NCI-H2171 (cell line): ENCODE results near the gene TIGAR.
A peak's percentile ranks its signal among the peaks of the same experiment; 100 is the strongest.

Source experiments
- DNase-seq: peaks from one replicate; lab custom pipeline; 2025; lab: John Stamatoyannopoulos, UW

TIGAR gene

DNA sequence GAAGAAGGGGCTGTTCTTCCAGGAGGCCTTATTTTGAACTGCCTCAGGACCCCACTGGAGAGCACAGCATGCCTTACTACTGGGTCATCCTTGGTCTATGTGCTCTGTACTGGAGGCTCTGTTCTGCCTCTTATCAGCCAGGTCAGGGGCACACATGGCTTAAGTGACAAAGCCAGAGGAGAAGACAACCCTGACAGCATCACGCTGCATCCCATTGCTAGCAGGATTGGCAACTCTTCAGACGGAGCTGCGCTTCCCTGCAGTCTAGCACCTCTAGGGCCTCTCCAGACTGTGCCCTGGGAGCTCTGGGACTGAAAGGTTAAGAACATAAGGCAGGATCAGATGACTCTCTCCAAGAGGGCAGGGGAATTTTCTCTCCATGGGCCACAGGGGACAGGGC is 17.3 kb upstream of the TIGAR start:
- no peak for DNase-seq

DNA sequence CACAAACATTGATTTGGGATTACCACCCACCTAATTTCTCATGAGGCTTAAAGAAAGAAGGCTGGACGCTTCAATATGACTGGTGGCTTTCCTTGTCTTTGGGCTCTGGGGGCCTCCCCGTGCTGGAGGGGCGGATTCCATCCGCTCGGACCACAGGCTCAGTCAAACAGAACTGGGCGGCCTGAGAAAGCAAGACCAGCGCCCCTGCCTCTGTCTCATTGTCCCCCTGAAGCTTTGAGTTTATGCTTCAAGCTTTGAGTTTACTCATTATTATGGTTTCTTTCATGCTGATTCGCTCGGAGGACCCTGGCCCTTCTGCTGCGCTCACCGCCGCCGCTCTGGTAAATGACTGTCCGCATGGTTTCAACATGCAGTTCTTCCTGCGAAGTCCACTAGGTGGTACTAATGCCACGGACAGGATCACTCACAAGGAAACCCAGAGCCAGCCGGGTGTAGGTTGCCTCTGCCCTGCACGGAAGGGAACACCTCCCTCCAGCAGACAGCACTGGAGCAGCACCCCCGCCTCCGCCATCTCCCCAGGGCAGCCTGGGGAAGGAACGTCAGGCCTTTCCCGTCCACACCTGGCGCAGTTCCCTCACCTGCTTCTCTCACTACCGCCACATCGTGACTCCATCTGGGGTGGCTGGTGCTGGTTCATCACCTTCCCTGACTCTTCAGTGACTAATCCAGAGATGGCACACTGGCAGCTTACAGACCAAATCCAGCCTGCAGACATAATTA is 13.2 kb upstream of the TIGAR start:
- DNase-seq = peak; percentile 92

GRCh38 chr12:4308334-4308950 is 12.6 kb upstream of the TIGAR start:
- no peak for DNase-seq

DNA sequence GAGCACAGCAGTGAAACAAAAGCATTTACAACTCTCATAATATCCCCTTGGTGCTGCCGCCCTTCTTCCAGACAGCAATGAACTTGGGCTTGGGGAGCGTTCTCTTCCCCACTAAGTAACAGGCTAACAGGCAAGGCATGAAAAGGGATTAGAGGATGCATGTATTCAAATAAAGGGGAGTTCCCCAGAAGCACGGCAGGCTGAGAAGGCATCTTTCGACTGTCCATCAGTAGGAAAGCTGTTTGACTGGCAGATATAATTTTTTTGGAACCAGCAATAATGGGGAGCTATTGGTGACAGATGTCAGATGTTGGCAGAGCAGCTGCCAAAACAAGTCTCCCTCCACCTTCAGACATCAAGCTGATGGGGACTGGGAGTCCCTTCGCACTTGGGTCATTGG is 9.2 kb upstream of the TIGAR start:
- no peak for DNase-seq

- no peak for DNase-seq
These were observed 8.8 kb upstream of the TIGAR start for GRCh38 chr12:4312251-4312650.

DNA sequence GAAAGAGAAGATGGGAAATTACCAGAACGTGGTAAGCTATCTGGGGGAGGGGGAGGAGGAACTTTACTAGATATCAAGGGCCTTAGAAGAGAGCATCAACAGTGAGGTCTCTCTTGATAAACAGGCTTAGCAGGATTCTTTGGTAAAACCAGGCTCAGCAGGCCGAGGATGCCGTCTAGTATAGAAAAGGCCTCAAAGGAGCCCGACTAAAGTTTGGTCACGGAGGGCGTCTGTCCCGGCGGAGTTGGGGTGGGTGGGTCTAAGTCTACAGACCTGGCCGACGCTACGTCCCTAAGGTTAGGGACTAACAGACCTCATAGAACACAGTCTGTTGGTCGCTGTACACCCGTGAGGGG is 538 bp upstream of the TIGAR start:
- DNase-seq = no peak

DNA sequence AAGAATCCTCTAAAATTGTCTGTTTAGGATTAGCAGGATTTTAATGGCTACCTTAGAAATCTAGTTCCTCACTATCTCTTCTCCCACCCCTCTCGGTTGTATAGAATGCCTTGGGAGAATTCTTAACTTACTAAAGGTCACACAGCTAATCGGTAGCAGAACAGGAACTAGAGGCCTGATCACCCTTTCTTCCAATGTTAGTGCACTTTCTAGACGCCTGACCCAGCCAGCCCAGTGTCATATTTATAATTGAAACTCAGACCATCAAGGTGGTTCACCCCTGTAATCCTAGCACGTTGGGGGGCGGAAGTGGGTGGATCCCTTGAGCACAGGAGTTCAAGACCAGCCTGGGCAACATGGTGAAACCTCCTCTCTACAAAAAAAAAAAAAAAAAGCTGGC is 1.7 kb downstream of the TIGAR start:
- no peak for DNase-seq

- no peak for DNase-seq
These were observed 2.4 kb downstream of the TIGAR start for GRCh38 chr12:4323396-4323795.

DNA sequence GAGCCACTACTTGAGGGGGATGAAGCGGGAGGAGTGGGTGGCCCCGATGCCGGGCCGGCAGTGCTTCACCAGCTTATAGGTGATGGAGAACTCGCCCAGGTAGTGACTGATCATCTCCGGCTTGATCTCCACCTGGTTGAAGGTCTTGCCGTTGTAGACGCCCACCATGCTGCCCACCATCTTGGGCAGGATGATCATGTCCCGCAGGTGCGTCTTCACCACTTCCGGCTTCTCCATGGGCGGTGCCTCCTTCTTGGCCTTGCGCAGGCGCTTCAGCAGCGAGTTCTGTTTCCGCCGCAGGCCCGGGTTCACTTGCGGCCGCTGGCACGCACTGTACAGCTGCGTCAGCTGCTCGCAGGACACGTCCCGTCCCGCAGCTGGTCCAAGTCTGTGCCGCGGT is 3.4 kb downstream of the TIGAR start:
- DNase-seq = no peak

DNA sequence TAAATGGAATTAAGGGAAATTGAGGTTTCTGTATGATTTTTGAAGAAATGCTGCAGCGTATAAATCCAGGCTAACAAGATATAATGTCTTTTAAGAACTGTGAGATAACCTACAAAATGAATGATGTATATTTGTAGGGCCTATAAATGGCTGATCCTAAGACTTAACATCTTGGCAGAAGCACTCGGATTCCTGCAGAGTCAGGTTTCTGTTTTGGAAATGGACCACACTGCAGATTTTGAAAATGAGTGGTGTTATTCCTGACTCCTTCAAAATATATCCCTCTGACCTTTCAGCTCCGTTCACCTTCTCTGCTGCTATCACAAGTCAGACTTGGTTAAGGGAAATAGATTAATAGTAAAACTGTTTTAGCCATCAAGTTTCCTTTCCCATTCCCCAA is 5.0 kb downstream of the TIGAR start:
- no peak for DNase-seq

DNA sequence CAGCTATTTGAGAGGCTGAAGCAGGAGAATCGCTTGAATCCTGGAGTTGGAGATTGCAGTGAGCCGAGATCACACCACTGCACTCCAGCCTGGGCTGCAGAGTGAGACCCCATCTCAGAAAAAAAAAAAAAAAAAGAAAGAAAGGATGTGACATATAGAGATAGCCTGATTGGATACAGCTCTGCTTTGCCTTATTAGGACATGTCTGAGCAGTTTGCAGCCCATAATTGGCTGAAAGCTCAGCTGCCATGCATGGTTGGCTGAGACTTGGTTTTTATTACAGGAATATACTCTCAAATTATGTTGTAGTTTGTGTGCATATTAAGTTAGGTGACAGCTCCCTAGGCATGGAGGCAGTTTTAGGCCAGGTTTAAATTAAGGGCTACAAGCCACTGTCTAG is 6.3 kb downstream of the TIGAR start:
- DNase-seq = no peak

- DNase-seq = no peak
These were observed 9.2 kb downstream of the TIGAR start for GRCh38 chr12:4330203-4330602.

- DNase-seq = no peak
These were observed 10.2 kb downstream of the TIGAR start for GRCh38 chr12:4331221-4331620.

DNA sequence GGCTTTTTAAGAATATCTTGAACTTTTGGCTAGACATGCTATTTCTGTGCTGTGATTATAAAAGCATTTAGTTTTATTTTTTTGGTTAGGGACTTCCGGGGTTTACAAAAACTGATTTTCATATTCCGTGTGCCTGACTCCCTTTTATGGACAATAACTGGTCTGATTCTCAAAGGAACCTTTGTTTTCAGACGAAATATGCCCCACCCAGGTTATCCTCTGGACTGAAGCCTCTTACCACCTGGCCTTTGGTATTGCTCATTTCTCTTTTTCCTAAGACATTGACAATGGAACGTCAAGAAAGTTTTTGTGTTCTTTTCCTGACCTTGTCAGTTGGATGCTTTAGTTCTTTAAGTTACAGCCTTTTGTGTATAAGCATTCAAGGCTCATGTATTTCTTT is 10.8 kb downstream of the TIGAR start:
- DNase-seq = no peak

GRCh38 chr12:4346931-4347330 is 25.9 kb downstream of the TIGAR start:
- DNase-seq = no peak

DNA sequence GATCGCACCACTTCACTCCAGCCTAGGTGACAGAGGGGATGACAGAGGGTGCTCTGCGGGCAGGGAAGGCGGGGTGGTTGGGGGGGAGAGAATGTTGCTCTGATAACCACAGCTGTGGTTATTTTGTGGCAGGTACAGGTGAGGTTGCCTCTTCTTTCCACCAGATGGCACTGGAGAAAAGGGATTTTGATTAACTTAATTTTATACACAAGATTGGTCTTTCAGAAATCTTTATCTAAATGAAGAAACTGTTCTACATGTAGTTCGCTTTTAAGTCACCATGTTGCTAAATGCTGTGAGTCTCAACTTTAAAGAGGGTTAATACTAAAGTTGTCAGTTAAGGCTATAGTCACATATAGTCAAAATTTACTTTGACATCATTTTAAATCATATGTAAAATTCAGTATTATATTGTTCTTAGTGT is 32.8 kb downstream of the TIGAR start:
- DNase-seq = peak; percentile 21

- DNase-seq = no peak
These were observed 34.4 kb downstream of the TIGAR start for GRCh38 chr12:4355156-4356040.

- DNase-seq = no peak
These were observed 35.0 kb downstream of the TIGAR start for GRCh38 chr12:4356041-4356327.

DNA sequence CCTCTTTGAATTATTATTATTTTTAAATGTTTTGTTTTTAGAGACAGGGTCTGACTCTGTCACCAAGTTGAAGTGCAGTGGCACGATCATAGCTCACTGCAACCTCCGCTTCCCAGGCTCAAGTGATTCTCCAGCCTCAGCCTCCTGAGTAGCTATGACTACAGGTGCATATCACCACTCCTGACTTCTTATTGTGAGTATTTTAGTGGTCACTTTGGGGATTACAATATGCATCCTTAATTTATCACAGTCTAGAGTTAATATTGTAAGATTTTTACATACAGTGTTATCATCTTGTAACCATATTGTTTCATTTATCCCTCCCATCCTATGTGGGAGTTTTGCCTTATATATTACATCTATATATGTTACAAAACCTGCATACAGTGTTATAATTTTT is 45.1 kb downstream of the TIGAR start:
- DNase-seq = no peak

DNA sequence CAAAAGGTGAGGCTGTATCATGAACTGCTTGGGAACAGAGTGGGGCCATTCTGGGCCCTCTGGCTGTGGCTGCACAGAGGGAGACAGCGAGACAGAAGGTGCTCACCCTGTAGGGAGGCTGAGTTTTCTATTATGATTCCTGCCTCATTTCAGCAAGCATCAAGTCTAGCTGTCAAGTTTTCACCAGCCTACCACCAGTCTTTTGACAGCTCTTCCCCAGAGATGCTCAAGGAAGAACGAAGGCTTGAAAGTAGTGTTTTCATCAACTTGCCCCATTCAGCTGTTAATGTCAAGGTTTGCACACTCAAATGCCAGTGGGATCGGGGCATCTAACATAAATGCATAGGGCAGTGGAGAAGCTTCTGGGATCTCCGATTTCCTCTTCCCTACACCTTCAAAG is 48.5 kb downstream of the TIGAR start:
- no peak for DNase-seq

- no peak for DNase-seq
These were observed 49.3 kb downstream of the TIGAR start for GRCh38 chr12:4370265-4370664.

DNA sequence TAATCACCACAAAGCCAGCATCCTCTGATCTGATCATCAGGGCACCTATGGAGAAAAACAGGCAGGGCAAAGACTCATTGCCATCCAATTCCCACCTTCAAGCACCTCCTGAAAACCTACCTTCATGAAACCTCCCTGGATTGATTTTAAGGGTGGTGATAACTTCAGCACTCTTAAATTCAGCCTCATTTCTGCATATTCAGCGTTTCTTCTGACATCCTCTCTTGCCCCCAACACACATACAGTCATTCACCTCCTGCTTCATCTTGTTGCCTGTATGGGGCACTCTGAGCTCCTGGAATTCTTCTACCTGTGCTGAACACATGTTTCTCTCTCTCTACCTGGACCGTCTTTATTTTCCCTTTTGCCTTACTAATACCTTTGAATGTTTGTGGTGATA is 51.6 kb downstream of the TIGAR start:
- DNase-seq = no peak

DNA sequence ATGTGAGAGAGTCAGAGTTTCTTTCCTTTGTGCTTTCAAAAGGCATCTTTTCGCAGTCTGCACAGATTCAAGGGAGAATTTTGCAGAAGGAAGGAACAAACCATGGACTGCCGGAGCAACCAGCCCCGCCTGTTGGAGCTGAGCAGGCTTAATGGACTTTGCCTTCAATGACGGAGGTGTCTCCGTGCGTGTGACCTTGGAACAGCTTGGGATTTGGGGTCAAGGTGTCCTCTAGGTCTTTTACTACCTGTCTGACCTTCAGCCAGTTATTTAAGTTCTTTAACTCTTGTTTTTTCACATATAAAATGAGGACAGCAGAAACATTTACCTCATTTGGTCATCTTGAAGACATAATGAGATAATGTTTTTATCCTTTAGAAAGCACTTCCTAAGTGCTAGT is 54.4 kb downstream of the TIGAR start:
- no peak for DNase-seq
